HG03196 (cell line): Measurements from ENCODE around the gene WEE2.
A peak's percentile ranks its signal among the peaks of the same experiment; 100 is the strongest.
"Not testable (repeated sequence)": the region's sequence is repeated elsewhere in the genome, so short reads cannot be mapped to it uniquely, and the experiment has no call there.

Experiments
- ATAC-seq: cut with Tn5 transposase; IDR thresholded peaks from one replicate; pipeline ENCODE4 v1.9.1; 2021; ENCODE audit not compliant: unreplicated experiment

The WEE2 gene

DNA sequence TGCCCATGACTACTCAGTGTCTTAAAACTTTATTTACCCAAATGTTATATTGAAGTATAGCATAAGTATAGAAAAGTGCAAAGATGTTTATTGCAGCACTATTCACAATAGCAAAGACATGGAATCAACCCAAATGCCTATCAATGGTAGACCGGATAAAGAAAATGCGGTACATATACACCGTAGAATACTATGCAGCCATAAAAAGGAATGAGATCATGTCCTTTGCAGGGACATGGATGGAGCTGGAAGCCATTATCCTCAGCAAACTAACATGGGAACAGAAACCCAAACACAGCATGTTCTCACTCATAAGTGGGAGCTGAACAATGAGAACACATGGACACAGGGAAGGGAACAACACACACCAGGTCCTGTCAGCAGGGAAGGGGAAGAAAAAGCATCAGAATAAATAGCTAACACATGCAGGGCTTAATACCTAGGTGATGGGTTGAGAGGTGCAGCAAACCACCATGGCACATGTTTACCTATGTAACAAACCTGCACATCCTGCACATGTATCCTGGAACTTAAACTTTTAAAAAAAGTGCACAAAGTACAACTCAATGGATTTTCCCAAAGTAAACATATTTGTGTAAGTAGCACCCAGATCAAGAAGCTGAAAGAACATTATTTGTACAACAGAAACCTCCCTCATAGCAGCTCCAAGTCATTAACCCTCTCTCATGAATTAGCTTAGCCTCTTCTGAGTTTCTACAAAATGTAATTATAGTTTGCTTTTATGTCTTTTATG lies 18.9 kb upstream of the WEE2 start:
- not testable (repeated sequence) for ATAC-seq

DNA sequence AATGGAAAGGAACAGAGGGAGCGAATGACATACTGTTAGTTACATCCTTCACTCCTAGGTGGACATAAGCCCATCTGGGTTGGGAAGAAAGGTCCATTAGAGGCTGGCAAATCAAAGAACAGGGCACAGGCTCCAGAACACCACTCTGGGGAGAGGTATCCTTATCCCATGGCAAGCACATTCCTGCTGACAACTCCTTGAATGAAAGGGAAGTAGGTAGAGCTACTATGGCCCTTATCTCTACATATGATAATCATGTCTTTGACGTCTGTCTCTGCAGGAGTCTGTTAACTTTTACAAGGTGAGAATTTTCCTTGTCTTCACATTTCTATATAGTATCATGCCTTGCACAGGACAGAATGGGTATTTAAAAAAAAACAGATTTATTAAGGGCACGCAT lies 16.6 kb upstream of the WEE2 start:
- ATAC-seq, result no peak

DNA sequence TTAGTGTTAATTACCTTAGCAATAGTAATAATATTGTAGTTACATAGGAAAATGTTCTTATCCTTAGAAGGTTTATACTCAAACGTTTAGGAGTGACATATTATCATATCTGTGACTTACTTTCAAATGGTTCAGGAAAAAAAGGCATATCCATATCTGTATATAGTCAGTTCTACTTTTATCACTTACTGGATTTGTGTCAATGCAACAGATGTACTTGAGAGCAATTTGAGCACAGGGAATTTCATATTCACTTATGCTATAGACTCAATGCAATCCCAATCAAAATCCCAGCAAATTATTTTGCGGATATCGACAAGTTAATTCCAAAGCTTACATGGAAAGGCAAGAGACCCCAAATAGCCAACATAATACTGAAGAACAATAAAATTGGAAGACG lies 16.2 kb upstream of the WEE2 start:
- no peak for ATAC-seq

- no peak for ATAC-seq
Observed at GRCh38 chr7:141693082-141693481, 15.1 kb upstream of the WEE2 start.

DNA sequence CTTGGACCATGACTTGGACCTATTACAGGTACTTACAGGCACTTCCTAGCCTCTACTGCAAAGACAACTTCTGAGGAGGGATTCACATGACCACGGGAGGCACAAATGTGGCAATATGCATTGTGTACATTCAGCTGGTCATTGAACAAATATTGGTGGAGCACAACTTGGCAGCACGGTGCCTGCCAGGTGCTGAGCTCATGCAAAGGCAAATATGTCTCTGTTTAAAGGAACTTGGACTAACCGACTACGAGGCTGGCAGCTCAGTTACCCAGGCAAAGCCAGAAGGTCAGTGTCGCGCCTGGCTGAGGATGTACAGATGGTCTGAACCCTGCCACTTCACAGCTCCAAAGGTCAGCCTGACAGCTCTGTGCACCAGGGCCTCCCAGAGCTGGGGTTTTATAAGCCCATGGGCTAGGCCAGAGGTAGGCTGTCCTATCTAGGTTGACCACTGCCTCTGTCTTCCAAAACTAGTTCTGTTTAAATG lies 12.3 kb upstream of the WEE2 start:
- ATAC-seq, result no peak

DNA sequence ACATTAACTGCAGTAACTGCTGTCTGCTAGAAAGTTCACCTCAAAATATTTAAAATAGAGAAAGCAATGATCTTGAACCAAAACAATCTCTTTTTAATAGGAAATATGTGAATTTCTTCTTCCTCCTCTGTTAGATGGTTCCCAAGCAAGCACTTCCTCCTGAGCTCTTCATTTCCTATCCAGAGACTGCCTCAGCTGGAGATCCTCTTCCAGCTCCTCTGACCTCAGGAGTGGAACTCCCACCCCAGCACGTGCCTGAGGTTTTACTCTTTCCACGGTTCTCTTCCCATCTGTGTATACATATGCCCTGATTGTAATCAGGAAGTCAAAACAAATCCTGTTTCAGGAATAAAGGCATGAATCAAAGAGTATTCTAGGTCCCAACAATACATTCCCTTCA lies 11.8 kb upstream of the WEE2 start:
- ATAC-seq, result no peak

DNA sequence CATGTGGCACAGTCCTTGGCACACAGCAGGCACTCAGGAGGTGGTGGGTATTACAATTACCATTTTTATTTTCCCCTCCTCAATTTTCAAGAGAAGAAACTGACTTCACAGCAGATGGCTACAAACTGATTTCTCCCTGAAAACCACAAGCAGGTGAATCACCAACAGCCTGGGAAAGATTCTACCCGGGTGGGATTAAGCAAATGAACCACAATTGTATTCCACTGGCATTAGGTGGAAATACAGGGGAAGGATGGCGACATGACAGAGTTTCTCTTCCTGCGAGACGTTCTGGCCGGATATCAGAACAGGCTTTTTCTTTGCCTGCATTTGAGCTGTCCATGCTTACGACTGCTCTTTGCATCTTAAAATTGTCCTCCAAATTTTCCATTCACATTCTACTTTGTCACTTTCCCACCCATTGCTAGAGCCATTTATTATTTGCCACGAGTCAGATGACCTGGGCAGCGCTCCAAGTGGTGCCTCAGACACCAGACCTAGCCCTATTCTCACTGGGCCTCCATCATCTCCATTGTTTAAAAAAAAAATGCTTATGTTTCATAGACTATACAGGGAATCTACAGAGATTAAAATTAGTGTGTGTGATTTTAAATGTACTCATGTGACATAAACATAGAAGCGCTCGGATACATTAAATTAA lies 10.8 kb upstream of the WEE2 start:
- no peak for ATAC-seq

- no peak for ATAC-seq
Observed at GRCh38 chr7:141698247-141699015, 9.7 kb upstream of the WEE2 start.

GRCh38 chr7:141699860-141700259 lies 8.3 kb upstream of the WEE2 start:
- no peak for ATAC-seq

DNA sequence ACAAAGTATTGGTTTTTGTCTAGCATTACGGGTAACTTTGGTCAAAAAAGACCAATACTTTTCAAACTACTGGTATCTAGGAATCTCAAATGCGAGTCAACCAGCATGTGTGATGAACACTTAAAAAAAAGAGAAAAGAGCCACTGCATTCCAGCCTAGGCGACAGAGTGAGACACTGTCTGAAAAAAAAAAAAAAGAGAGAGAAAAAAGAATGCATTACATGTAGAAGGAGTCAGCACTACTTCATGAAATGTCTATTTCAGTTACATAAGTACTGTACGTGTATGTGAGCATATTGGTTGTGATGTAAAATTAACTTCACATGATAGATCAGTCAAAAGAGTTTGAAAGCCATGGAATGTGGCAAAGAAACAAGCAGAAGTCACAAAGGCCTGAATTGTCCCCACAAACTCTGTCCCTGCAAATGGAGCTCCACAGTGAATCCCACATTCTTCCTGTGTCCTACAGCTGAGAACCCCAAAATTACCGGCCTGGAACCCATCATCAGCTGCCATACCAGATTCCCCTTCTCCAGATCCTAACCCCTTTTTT lies 7.8 kb upstream of the WEE2 start:
- ATAC-seq, result no peak

GRCh38 chr7:141700848-141701371 lies 7.2 kb upstream of the WEE2 start:
- ATAC-seq, result no peak

GRCh38 chr7:141701489-141702046 lies 6.6 kb upstream of the WEE2 start:
- peak; percentile 82 for ATAC-seq

DNA sequence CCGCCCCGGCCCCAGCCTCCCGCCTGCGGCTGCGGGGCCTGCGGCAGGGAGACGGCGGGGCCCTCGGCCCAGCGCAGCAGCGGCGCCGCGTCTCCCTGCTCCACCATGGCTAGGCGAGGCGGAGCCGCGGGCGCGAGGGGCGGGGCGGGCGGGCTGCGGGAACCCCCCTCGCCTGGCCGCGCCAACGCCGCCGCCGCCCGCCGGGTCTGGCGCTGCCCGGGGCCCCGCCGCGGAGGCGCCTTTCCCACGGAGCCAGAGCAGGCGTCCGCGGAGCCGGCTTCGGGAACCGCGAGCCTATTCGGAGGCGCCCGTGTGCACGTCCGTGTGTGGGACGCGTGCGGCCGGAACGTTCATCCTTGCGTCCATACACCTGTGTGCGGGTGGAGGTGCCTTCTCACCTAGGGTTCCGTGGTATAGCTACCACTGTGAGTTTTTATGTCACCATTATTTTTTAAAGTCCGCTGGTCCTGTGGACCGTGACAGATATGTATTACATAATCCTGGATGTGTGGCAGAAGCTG lies 6.0 kb upstream of the WEE2 start, which contains the start of gene DENND11:
TSS of gene DENND11 (minus strand) at position 120 of the 521 bp plus-strand sequence. CDS start at position 107, 13 bp downstream.
- ATAC-seq, result peak; percentile 65

GRCh38 chr7:141702892-141703291 lies 5.3 kb upstream of the WEE2 start:
- ATAC-seq, result no peak

DNA sequence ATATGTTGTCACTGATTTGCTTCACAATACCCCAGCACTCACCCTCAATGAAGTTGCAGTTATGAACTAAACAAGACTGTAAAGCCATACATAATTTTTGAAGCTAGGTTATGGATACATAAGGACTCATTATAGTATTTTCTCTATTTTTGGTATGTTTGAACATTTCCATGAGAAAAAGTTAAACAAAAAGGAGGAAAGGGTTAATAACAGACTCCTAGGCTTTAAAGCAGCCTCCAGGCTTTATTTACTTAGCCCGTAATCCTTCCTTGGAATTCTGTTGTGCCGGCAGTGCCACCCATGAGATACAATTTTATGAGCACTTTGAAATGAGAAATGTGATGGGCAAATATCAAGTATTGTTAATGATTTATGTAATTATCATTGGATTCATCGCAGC lies 4.0 kb upstream of the WEE2 start:
- ATAC-seq, result no peak

DNA sequence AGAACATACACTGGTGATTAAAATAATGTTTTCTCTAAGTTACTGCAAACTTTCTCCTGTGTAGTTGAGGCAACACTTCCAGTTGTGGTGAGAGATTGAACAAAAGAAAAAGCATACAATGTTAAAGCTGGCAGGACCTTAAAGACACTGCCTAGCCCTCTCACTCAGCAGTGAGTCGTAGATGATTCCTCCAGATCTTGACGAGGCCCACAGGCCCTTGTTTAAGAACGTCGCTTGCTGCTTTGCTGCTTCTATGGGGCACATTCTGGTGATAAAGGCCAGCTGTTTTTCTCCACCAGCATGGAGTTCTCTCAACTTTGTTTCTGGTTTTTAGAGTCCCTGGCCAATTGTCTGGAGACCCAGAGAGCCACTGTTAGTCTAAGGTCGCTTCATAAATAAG lies 3.4 kb upstream of the WEE2 start:
- ATAC-seq, result no peak

GRCh38 chr7:141706239-141707064 lies 1.7 kb upstream of the WEE2 start:
- no peak for ATAC-seq

- ATAC-seq, result no peak
Observed at GRCh38 chr7:141709318-141709717, 1.2 kb downstream of the WEE2 start.

GRCh38 chr7:141709749-141710148 lies 1.6 kb downstream of the WEE2 start:
- no peak for ATAC-seq

DNA sequence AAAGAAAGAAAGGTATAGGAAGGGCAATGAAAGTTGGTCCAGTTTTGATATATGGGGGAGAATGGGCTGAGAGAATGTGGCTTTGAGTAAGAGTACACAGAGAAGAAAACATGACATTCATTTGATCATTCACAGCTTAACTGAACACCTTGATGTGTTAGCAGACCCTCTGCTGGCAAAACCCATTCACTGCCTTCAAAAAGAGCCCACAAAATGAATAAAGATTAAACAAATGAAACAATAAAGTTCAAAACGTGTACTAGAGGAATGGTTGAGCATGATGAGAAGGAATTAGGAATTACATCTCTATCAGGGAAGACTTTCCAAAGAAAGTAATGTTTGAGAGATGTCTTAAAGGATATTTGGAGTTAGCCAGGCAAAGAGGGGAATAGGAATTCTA lies 2.1 kb downstream of the WEE2 start:
- no peak for ATAC-seq
